ENCODE data around the gene CATSPERB.

- TF ChIP-seq CTCF (IDR thresholded peaks at IDR 0.05; ENCODE audit: extremely low read depth in 1 of 2, insufficient read depth in 1 of 2, low read depth in 1 of 2, low read length in 2 of 2), result no peak
- no peak for TF ChIP-seq POLR2A (IDR thresholded peaks at IDR 0.05; ENCODE audit: low read depth, low read length)
- TF ChIP-seq, protein P1, sequence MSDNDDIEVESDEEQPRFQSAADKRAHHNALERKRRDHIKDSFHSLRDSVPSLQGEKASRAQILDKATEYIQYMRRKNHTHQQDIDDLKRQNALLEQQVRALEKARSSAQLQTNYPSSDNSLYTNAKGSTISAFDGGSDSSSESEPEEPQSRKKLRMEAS (IDR thresholded peaks at IDR 0.05; ENCODE audit: insufficient read depth, insufficient read length), result no peak
- no peak for TF ChIP-seq EZH2 (IDR thresholded peaks at IDR 0.05; ENCODE audit: borderline replicate concordance, low read depth, low read length, severe bottlenecking)
- TF ChIP-seq POLR2AphosphoS5 (IDR thresholded peaks at IDR 0.05; ENCODE audit: insufficient read depth, low read depth, low read length), result no peak
- TF ChIP-seq MYC (IDR thresholded peaks at IDR 0.05; ENCODE audit: low read depth, low read length), result no peak
These were observed 52.6 kb downstream of the CATSPERB start for GRCh38 chr14:91679273-91679672.

All from endothelial cell of umbilical vein (primary cell).